H1 (cell line): ENCODE data around the gene SPON2. TPM values are rescaled to one million over a fixed set of nuclear protein-coding genes. Genes with fewer than 3 reads are reported as not detected.

ENCODE experiments used
- BRCA1 ChIP-seq: IDR thresholded peaks from 2 replicates; pipeline ENCODE4 v1.6.1; 2012; ENCODE audit warnings: low read depth, low read length, improper control_type of control experiment
- CBX5 ChIP-seq: fragments of 300-800, 300-1000 bp; sonication (generic); IDR thresholded peaks from 2 replicates; pipeline ENCODE4 v1.7.1; 2016; ENCODE audit warnings: antibody characterized with exemption, low read length, low read depth
- CREB1 ChIP-seq: IDR thresholded peaks from 2 replicates; pipeline ENCODE4 v1.6.1; 2012; ENCODE audit warnings: inconsistent platforms
- EGR1 ChIP-seq: IDR thresholded peaks from 2 replicates; pipeline ENCODE4 v1.6.1; 2011; ENCODE audit warnings: low read depth, low read length, borderline replicate concordance
- EZH2 ChIP-seq: fragments of 200-600 bp; sonication (generic); IDR thresholded peaks from 2 replicates; pipeline ENCODE4 v1.7.1; 2012; ENCODE audit warnings: low read depth, mild to moderate bottlenecking, moderate library complexity, low read length, inconsistent platforms; ENCODE audit not compliant: severe bottlenecking
- SIX5 ChIP-seq: IDR thresholded peaks from 2 replicates; pipeline ENCODE4 v1.6.1; 2011; ENCODE audit warnings: mild to moderate bottlenecking, low read depth, low read length
- ZNF274 ChIP-seq: IDR thresholded peaks from 2 replicates; pipeline ENCODE4 v1.7.0; 2012; ENCODE audit warnings: low read length, borderline replicate concordance; ENCODE audit errors: extremely low read depth
- polyA plus RNA-seq, 7 experiments: library from polyadenylated mRNA; depleted of rRNA in 3 of 7; stranded (reverse) in 5 of 7; unstranded in 2 of 7; fragments of >200 nt in 5 of 7; fragments of 200-250 nt in 2 of 7; gene quantifications; 1 replicate in 5 of 7; 2 replicates in 1 of 7; 4 replicates in 1 of 7; pipeline versions ENCODE4 v1.2.1 to v1.2.3, GENCODE V29; 2011 to 2013; ENCODE audit warnings: missing spikeins in 2 of 7, mixed read lengths in 2 of 7
- total RNA-seq: library from RNA; stranded (reverse); fragmentation: NEBNext Ultra II Directional; extraction: Animal tissue kit (Norgen Biotek cat#: 25700); gene quantifications from 2 replicates; pipeline ENCODE4 v1.2.1, GENCODE V29; 2021

SPON2 gene
- total and polyA plus RNA-seq, 2 of the 8 experiments (the other 6 are each of a cell fraction or from before 2014, with no cell fraction given) = 2.8 to 3.2 TPM

- TF ChIP-seq ZNF274 = no peak
- no peak for TF ChIP-seq CBX5
- no peak for TF ChIP-seq BRCA1
- no peak for TF ChIP-seq EZH2
- TF ChIP-seq CREB1 = no peak
- no peak for TF ChIP-seq EGR1
- no peak for TF ChIP-seq SIX5
These were observed 2.7 kb downstream of the SPON2 start (continued) for GRCh38 chr4:1169691-1170096.
